ENCODE results near the gene STAP2. TPM values are rescaled to one million over a fixed set of nuclear protein-coding genes. Genes with fewer than 3 reads are reported as not detected.
"Not testable (repeated sequence)": the region's sequence is repeated elsewhere in the genome, so short reads cannot be mapped to it uniquely, and the experiment has no call there.

Gene STAP2
- total RNA-seq, 1 experiment from 2014 or later: 72.6 TPM

GRCh38 chr19:4350111-4350510, 11.5 kb upstream of the STAP2 start:
- H4K20me1 ChIP-seq (ENCODE audit: low read length): no peaks in the 10 kb centered on the region
- no peaks in the 10 kb centered on the region for H3K27me3 ChIP-seq (ENCODE audit: low read length)
- no peak overlapping the region for H3K9ac ChIP-seq (ENCODE audit: low read length)
- no peak for DNase-seq
- TF ChIP-seq CTCF (conservative IDR thresholded peaks at IDR 0.05; ENCODE audit: low read depth, low read length) (no peak), EZH2phosphoT487 (IDR thresholded peaks at IDR 0.05; ENCODE audit: borderline replicate concordance, low read length) (no peak), EZH2 (IDR thresholded peaks at IDR 0.05; ENCODE audit: low read length, unreplicated experiment) (no peak)
- H3K36me3 ChIP-seq (ENCODE audit: low read depth, low read length): no peaks in the 10 kb centered on the region
- BruUV-seq (replicated peaks): no TSS peak
- H3K4me1 ChIP-seq (ENCODE audit: insufficient read depth, low read length): no peaks in the 10 kb centered on the region
- H3K4me2 ChIP-seq (ENCODE audit: low read length): no peak overlapping the region
- H3K9me3 ChIP-seq (ENCODE audit: low read length): no peaks in the 10 kb centered on the region
- intact Hi-C loops (cut with micrococcal nuclease): loop anchor here (5.0 kb wide), 1 partner anchor 83 kb away; no protein-coding TSS in a partner anchor
- no peak for ATAC-seq
- ChIA-PET POLR2A (ENCODE audit: unreplicated experiment) (no interaction called here), CTCF (no interaction called here)
- H3F3A ChIP-seq (ENCODE audit: low read length, unreplicated experiment): no peaks in the 10 kb centered on the region
- no peaks in the 10 kb centered on the region for H3K9me2 ChIP-seq (replicated peaks; ENCODE audit: low read length)
- H3K79me2 ChIP-seq (ENCODE audit: low read length): no peaks in the 10 kb centered on the region
- H3K4me3 ChIP-seq (ENCODE audit: low read length): no peak overlapping the region
- H3K27ac ChIP-seq (ENCODE audit: low read length): no peak overlapping the region
- H2AFZ ChIP-seq (ENCODE audit: low read length): no peak overlapping the region

- H3K4me3 ChIP-seq (ENCODE audit: low read length); ATAC-seq; H3K36me3 ChIP-seq (ENCODE audit: low read depth, low read length); H3K27ac ChIP-seq (ENCODE audit: low read length); CTCF ChIA-PET; BruUV-seq (replicated peaks); H3K9me2 ChIP-seq (replicated peaks; ENCODE audit: low read length); H3K79me2 ChIP-seq (ENCODE audit: low read length); H4K20me1 ChIP-seq (ENCODE audit: low read length); H3K4me1 ChIP-seq (ENCODE audit: insufficient read depth, low read length); H2AFZ ChIP-seq (ENCODE audit: low read length); H3K27me3 ChIP-seq (ENCODE audit: low read length); POLR2A ChIA-PET (ENCODE audit: unreplicated experiment); H3K4me2 ChIP-seq (ENCODE audit: low read length); H3F3A ChIP-seq (ENCODE audit: low read length, unreplicated experiment); H3K9me3 ChIP-seq (ENCODE audit: low read length); H3K9ac ChIP-seq (ENCODE audit: low read length); DNase-seq: not testable (repeated sequence)
- intact Hi-C loops (cut with micrococcal nuclease): loop anchor here (10.0 kb wide), 1 partner anchor 104 kb away; the partner anchor contains the start of gene YJU2
These were observed 10.6 kb upstream of the STAP2 start for GRCh38 chr19:4349225-4349624.

GRCh38 chr19:4347521-4347920, 8.9 kb upstream of the STAP2 start:
- POLR2A ChIA-PET (ENCODE audit: unreplicated experiment): no interaction called here
- H3K27me3 ChIP-seq (ENCODE audit: low read length): no peaks in the 10 kb centered on the region

More at GRCh38 chr19:4347521-4347920, 8.9 kb upstream of the STAP2 start:
- H3K4me2 ChIP-seq (ENCODE audit: low read length): no peak overlapping the region
- H3K9ac ChIP-seq (ENCODE audit: low read length): no peak overlapping the region
- H3K4me1 ChIP-seq (ENCODE audit: insufficient read depth, low read length): peaks cover 5% of the 10 kb centered on the region; the same call in 1 of the 2 replicates
- H3K4me3 ChIP-seq (ENCODE audit: low read length): no peak overlapping the region
- H3K27ac ChIP-seq (ENCODE audit: low read length): no peak overlapping the region
- intact Hi-C loops (cut with micrococcal nuclease): loop anchor here (10.0 kb wide), 1 partner anchor 103 kb away; the partner anchor contains the start of gene YJU2
- DNase-seq (no peak), ATAC-seq (no peak)
- H2AFZ ChIP-seq (ENCODE audit: low read length): no peak overlapping the region
- H3K79me2 ChIP-seq (ENCODE audit: low read length): peaks cover 8% of the 10 kb centered on the region
- H3K36me3 ChIP-seq (ENCODE audit: low read depth, low read length): no peaks in the 10 kb centered on the region
- no peaks in the 10 kb centered on the region for H3K9me2 ChIP-seq (replicated peaks; ENCODE audit: low read length)
- TF ChIP-seq EZH2 (IDR thresholded peaks at IDR 0.05; ENCODE audit: low read length, unreplicated experiment) (no peak), CTCF (conservative IDR thresholded peaks at IDR 0.05; ENCODE audit: low read depth, low read length) (no peak), EZH2phosphoT487 (IDR thresholded peaks at IDR 0.05; ENCODE audit: borderline replicate concordance, low read length) (no peak)
- H3F3A ChIP-seq (ENCODE audit: low read length, unreplicated experiment): no peaks in the 10 kb centered on the region
- no TSS peak for BruUV-seq (replicated peaks)
- H4K20me1 ChIP-seq (ENCODE audit: low read length): no peaks in the 10 kb centered on the region
- CTCF ChIA-PET: interaction anchor here (0.7 kb wide), 1 partner anchor 81 kb away, joined by 7 read pairs; no protein-coding TSS in a partner anchor
- no peaks in the 10 kb centered on the region for H3K9me3 ChIP-seq (ENCODE audit: low read length)

All from PC-3 (cell line).